Panc1 (cell line): ENCODE measurements around the gene COL5A2. TPM values are rescaled to one million over a fixed set of nuclear protein-coding genes. Genes with fewer than 3 reads are reported as not detected.

Experiments used
- ATAC-seq: fragments of 200-7000 bp; cut with Tn5 transposase; 2 replicates; pipeline ENCODE4 v1.9.1; 2020; ENCODE audit warnings: mild to moderate bottlenecking, moderate library complexity
- BruUV-seq: library from RNA; stranded (reverse); fragments of 400-500 nt; replicated peaks from 2 replicates; lab custom pipeline; 2021; lab: Mats Ljungman, UMichigan
- CTCF ChIA-PET: fragments of 300-600 bp; sonication (Branson Sonifier 250); formaldehyde crosslinking; loops from one replicate; lab custom pipeline; 2022; ENCODE audit warnings: antibody characterized with exemption; lab: Charles Lee
- POLR2A ChIA-PET: fragments of 300-600 bp; sonication (Branson Sonifier 250); formaldehyde crosslinking; loops from one replicate; lab custom pipeline; 2022; ENCODE audit warnings: antibody characterized with exemption; lab: Charles Lee
- DNase-seq: peaks from one replicate; pipeline ENCODE4 v3.0.0-alpha.2; 2010; ENCODE audit warnings: low read depth, low spot score
- H3K27ac ChIP-seq: 2 replicates; pipeline ENCODE4 v1.5.1; 2011; ENCODE audit warnings: mild to moderate bottlenecking, low read length, inconsistent platforms
- H3K27me3 ChIP-seq: fragments of 200-500 bp; sonication (Bioruptor generic); 2 replicates; pipeline ENCODE4 v1.6.0; 2014; ENCODE audit warnings: low read length, inconsistent platforms; ENCODE audit not compliant: control insufficient read depth, insufficient read depth
- H3K36me3 ChIP-seq: fragments of 200-500 bp; sonication (Bioruptor generic); 2 replicates; pipeline ENCODE4 v1.5.1; 2014; ENCODE audit warnings: inconsistent platforms, mild to moderate bottlenecking, low read length, moderate library complexity; ENCODE audit not compliant: control insufficient read depth, insufficient read depth
- H3K4me1 ChIP-seq: 2 replicates; pipeline ENCODE4 v1.5.1; 2011; ENCODE audit warnings: inconsistent platforms, mild to moderate bottlenecking, low read length, moderate library complexity; ENCODE audit not compliant: control insufficient read depth, insufficient read depth
- H3K4me3 ChIP-seq, 2 experiments: 2 replicates each; pipeline ENCODE4 v1.5.1; 2011 to 2012; ENCODE audit warnings: low read depth in 2 of 2, low read length in 2 of 2, mild to moderate bottlenecking in 2 of 2, inconsistent platforms in 1 of 2, moderate library complexity in 1 of 2
- H3K9me3 ChIP-seq: fragments of 200-500 bp; sonication (Bioruptor generic); 2 replicates; pipeline ENCODE4 v1.5.1; 2014; ENCODE audit warnings: low read depth, mild to moderate bottlenecking, inconsistent platforms, low read length, moderate library complexity; ENCODE audit not compliant: control insufficient read depth, insufficient read depth
- CTCF ChIP-seq: fragments of 450-650 bp; IDR thresholded peaks from 2 replicates; pipeline ENCODE4 v1.5.1; 2017; ENCODE audit warnings: mild to moderate bottlenecking
- POLR2AphosphoS5 ChIP-seq: IDR thresholded peaks from 2 replicates; pipeline ENCODE4 v1.6.1; 2012; ENCODE audit warnings: mild to moderate bottlenecking, low read depth, low read length, moderate library complexity
- REST ChIP-seq, 2 experiments: IDR thresholded peaks; 2 replicates each; pipeline ENCODE4 v1.6.1; 2011 to 2012; ENCODE audit warnings: low read depth in 2 of 2, control low read depth in 1 of 2, low read length in 1 of 2, mild to moderate bottlenecking in 1 of 2, moderate library complexity in 1 of 2; ENCODE audit not compliant: insufficient read depth in 1 of 2
- SIN3A ChIP-seq: IDR thresholded peaks from 2 replicates; pipeline ENCODE4 v1.6.1; 2012; ENCODE audit warnings: low read depth, mild to moderate bottlenecking, low read length, moderate library complexity, borderline replicate concordance; ENCODE audit not compliant: insufficient read depth
- TCF7L2 ChIP-seq: IDR thresholded peaks from 2 replicates; pipeline ENCODE4 v1.6.1; 2011; ENCODE audit warnings: mild to moderate bottlenecking, low read depth, low read length, inconsistent platforms
- in situ Hi-C: cut with HindIII; loops from 2 replicates; pipeline ENCODE4 v1.10.0; 2016; ENCODE audit warnings: low sequenced_read_pairs, low pct_unique_long_range_greater_than_20kb
- intact Hi-C: fragments of 100-400 bp; cut with micrococcal nuclease; formaldehyde crosslinking; loops from one replicate; pipeline ENCODE4 v1.10.0; 2022; ENCODE audit not compliant: unreplicated experiment
- total RNA-seq: library from RNA; stranded (reverse); gene quantifications from one replicate; pipeline ENCODE4 v1.2.1, GENCODE V29; 2021; ENCODE audit not compliant: unreplicated experiment

The COL5A2 gene
- total RNA-seq, 1 experiment from 2014 or later = 144 TPM

- Histone ChIP-seq H3K27ac (no peak overlapping the region; the same call in 1 of the 2 replicates), H3K36me3 (peaks cover 15% of the 10 kb centered on the region; the same call in 1 of the 2 replicates), H3K4me1 (no peaks in the 10 kb centered on the region; the same call in 1 of the 2 replicates), H3K4me3 (no peak overlapping the region), H3K9me3 (no peaks in the 10 kb centered on the region), H3K27me3 (no peaks in the 10 kb centered on the region)
- ChIA-PET POLR2A (no interaction called here), CTCF (no interaction called here)
- in situ Hi-C loops = no loop called here
- no TSS peak for BruUV-seq
- no peak for DNase-seq
- ATAC-seq = no peak
- TF ChIP-seq SIN3A (no peak), TCF7L2 (no peak), CTCF (no peak), POLR2AphosphoS5 (no peak)
- intact Hi-C loops = no loop called here
Observed at GRCh38 chr2:189104934-189105333, 74.6 kb downstream of the COL5A2 start.

GRCh38 chr2:189102735-189103134 lies 76.8 kb downstream of the COL5A2 start:
- Histone ChIP-seq H3K4me1 (peaks cover 3% of the 10 kb centered on the region; the same call in 1 of the 2 replicates), H3K27me3 (no peaks in the 10 kb centered on the region), H3K36me3 (peaks cover 15% of the 10 kb centered on the region; the same call in 1 of the 2 replicates), H3K27ac (no peak overlapping the region; the same call in 1 of the 2 replicates), H3K4me3 (no peak overlapping the region), H3K9me3 (no peaks in the 10 kb centered on the region)
- in situ Hi-C loops (no loop called here), intact Hi-C loops (no loop called here)
- CTCF ChIA-PET = no interaction called here
- POLR2A ChIA-PET = no interaction called here
- ATAC-seq = no peak
- BruUV-seq = no TSS peak
- no peak for DNase-seq
- TF ChIP-seq CTCF = no peak
- TF ChIP-seq TCF7L2 = no peak
- TF ChIP-seq REST (IDR thresholded peaks at IDR 0.05; ENCODE audit: insufficient read depth in 1 of 2, low read depth in 2 of 2, low read length in 1 of 2) = no peak
- TF ChIP-seq POLR2AphosphoS5 = no peak
- TF ChIP-seq SIN3A = no peak
